SK-N-SH (cell line): Measurements from ENCODE around the gene RNU1-3. TPM values are rescaled to one million over a fixed set of nuclear protein-coding genes. Genes with fewer than 3 reads are reported as not detected.
"Not testable (repeated sequence)": the region's sequence is repeated elsewhere in the genome, so short reads cannot be mapped to it uniquely, and the experiment has no call there.

Source experiments
- CTCF ChIA-PET: fragments of 300-600, 350-600 bp; formaldehyde crosslinking; extraction: SDS; loops from one replicate; lab custom pipeline; 2021; lab: Yijun Ruan, JAX
- POLR2A ChIA-PET: fragments of 350-600 bp; sonication (Branson Sonifier 250); formaldehyde crosslinking; extraction: SDS; loops from one replicate; lab custom pipeline; 2020; ENCODE audit warnings: antibody characterized with exemption, inconsistent platforms; lab: Yijun Ruan, JAX
- DNase-seq: peaks from one replicate; pipeline ENCODE4 v3.0.0; 2012
- H2AFZ ChIP-seq: fragments of 200-600 bp; sonication (generic); 2 replicates; pipeline ENCODE4 v1.8.1; 2016; ENCODE audit warnings: antibody characterized with exemption, mild to moderate bottlenecking, low read depth
- H3F3A ChIP-seq: fragments of 200-600 bp; sonication (generic); replicated peaks from 2 replicates; pipeline ENCODE3; 2016; ENCODE audit warnings: antibody characterized with exemption, mild to moderate bottlenecking; ENCODE audit not compliant: insufficient read depth
- H3K27ac ChIP-seq, 2 experiments: fragments of 200-500 bp in 1 of 2; fragments of 200-600 bp in 1 of 2; sonication (Bioruptor generic) in 1 of 2; sonication (generic), shearing (Covaris generic) in 1 of 2; 2 replicates each; pipeline versions ENCODE4 v1.5.1 to v1.6.1; 2014 to 2016; ENCODE audit warnings: low read depth in 2 of 2, inconsistent platforms in 1 of 2, low read length in 1 of 2, mild to moderate bottlenecking in 1 of 2, mixed read lengths in 1 of 2
- H3K27me3 ChIP-seq: fragments of 200-600 bp; sonication (generic), shearing (Covaris generic); 2 replicates; pipeline ENCODE4 v1.6.1; 2016; ENCODE audit warnings: mixed run types; ENCODE audit not compliant: insufficient read depth
- H3K36me3 ChIP-seq, 2 experiments: fragments of 200-500 bp in 1 of 2; fragments of 200-600 bp in 1 of 2; sonication (Bioruptor generic) in 1 of 2; sonication (generic) in 1 of 2; replicated peaks in 1 of 2; 2 replicates each; pipeline versions ENCODE3 to v1.5.1; 2014 to 2016; ENCODE audit warnings: low read length in 1 of 2, mild to moderate bottlenecking in 1 of 2; ENCODE audit not compliant: insufficient read depth in 2 of 2, control insufficient read depth in 1 of 2
- H3K4me1 ChIP-seq, 2 experiments: fragments of 200-500 bp in 1 of 2; fragments of 200-600 bp in 1 of 2; sonication (Bioruptor generic) in 1 of 2; sonication (generic), shearing (Covaris generic) in 1 of 2; 2 replicates each; pipeline versions ENCODE4 v1.5.1 to v1.6.1; 2014 to 2016; ENCODE audit warnings: low read depth in 1 of 2, low read length in 1 of 2, mixed run types in 1 of 2; ENCODE audit not compliant: insufficient read depth in 2 of 2, control insufficient read depth in 1 of 2
- H3K4me2 ChIP-seq: fragments of 200-600 bp; sonication (generic), shearing (Covaris generic); 2 replicates; pipeline ENCODE4 v1.6.1; 2017; ENCODE audit warnings: mixed run types
- H3K4me3 ChIP-seq, 2 experiments: fragments of 200-500 bp in 1 of 2; fragments of 200-600 bp in 1 of 2; sonication (Bioruptor generic) in 1 of 2; sonication (generic), shearing (Covaris generic) in 1 of 2; 2 replicates each; pipeline versions ENCODE4 v1.5.1 to v1.8.1; 2014 to 2016; ENCODE audit warnings: low read depth in 2 of 2, inconsistent platforms in 1 of 2, low read length in 1 of 2, mild to moderate bottlenecking in 1 of 2, mixed read lengths in 1 of 2, moderate library complexity in 1 of 2
- H3K79me2 ChIP-seq: fragments of 200-600 bp; sonication (generic); 2 replicates; pipeline ENCODE4 v1.8.1; 2017; ENCODE audit warnings: mild to moderate bottlenecking; ENCODE audit not compliant: insufficient read depth
- H3K9ac ChIP-seq: fragments of 200-600 bp; sonication (generic); 2 replicates; pipeline ENCODE4 v1.6.1; 2017; ENCODE audit warnings: mixed run types
- H3K9me2 ChIP-seq: fragments of 200-600 bp; sonication (generic); 2 replicates; pipeline ENCODE4 v1.6.1; 2017; ENCODE audit warnings: mixed run types
- H3K9me3 ChIP-seq: fragments of 200-600 bp; sonication (generic); 2 replicates; pipeline ENCODE4 v1.6.1; 2017; ENCODE audit warnings: mixed run types, mild to moderate bottlenecking, moderate library complexity
- H4K20me1 ChIP-seq: fragments of 200-600 bp; sonication (generic); 2 replicates; pipeline ENCODE4 v1.6.1; 2017; ENCODE audit warnings: mild to moderate bottlenecking, mixed run types; ENCODE audit not compliant: insufficient read depth
- CHD2 ChIP-seq: fragments of 150-350 bp; IDR thresholded peaks from 2 replicates; pipeline ENCODE4 v1.6.1; 2018; ENCODE audit warnings: low read length; ENCODE audit not compliant: partially characterized antibody
- ELF1 ChIP-seq: IDR thresholded peaks from 2 replicates; pipeline ENCODE4 v1.4.0; 2012
- EP300 ChIP-seq, 2 experiments: IDR thresholded peaks; 2 replicates each; pipeline versions ENCODE4 v1.4.0 to v1.6.1; 2012; ENCODE audit warnings: borderline replicate concordance in 1 of 2, low read depth in 1 of 2, low read length in 1 of 2
- FOXJ3 ChIP-seq: sonication (generic); formaldehyde crosslinking; IDR thresholded peaks from 2 replicates; pipeline ENCODE4 v1.5.1; 2020; ENCODE audit warnings: mild to moderate bottlenecking, missing genetic modification reagents
- GABPA ChIP-seq: IDR thresholded peaks from 2 replicates; pipeline ENCODE4 v1.4.0; 2012; ENCODE audit warnings: low read depth, mild to moderate bottlenecking
- MXI1 ChIP-seq: IDR thresholded peaks from 2 replicates; pipeline ENCODE4 v1.6.1; 2012; ENCODE audit warnings: mild to moderate bottlenecking, low read depth, low read length, improper control_type of control experiment
- NRF1 ChIP-seq: IDR thresholded peaks from 2 replicates; pipeline ENCODE4 v1.6.1; 2012; ENCODE audit warnings: low read depth, mild to moderate bottlenecking, low read length
- POLR2AphosphoS5 ChIP-seq: IDR thresholded peaks from 2 replicates; pipeline ENCODE4 v1.6.1; 2012; ENCODE audit warnings: low read depth, low read length
- RAD21 ChIP-seq: IDR thresholded peaks from 2 replicates; pipeline ENCODE4 v1.6.1; 2012; ENCODE audit warnings: mild to moderate bottlenecking, low read length
- REST ChIP-seq: IDR thresholded peaks from 2 replicates; pipeline ENCODE4 v1.6.1; 2012; ENCODE audit warnings: mild to moderate bottlenecking, low read depth, low read length, moderate library complexity
- SIN3A ChIP-seq: IDR thresholded peaks from 2 replicates; pipeline ENCODE4 v1.6.1; 2012; ENCODE audit warnings: low read depth, mild to moderate bottlenecking, low read length, moderate library complexity, borderline replicate concordance
- SMC3 ChIP-seq: IDR thresholded peaks from 2 replicates; pipeline ENCODE4 v1.6.1; 2012; ENCODE audit warnings: low read depth, low read length, improper control_type of control experiment
- TAF1 ChIP-seq: IDR thresholded peaks from 2 replicates; pipeline ENCODE4 v1.6.1; 2012; ENCODE audit warnings: low read depth, mild to moderate bottlenecking, low read length, moderate library complexity, borderline replicate concordance
- YY1 ChIP-seq: IDR thresholded peaks from 2 replicates; pipeline ENCODE4 v1.4.0; 2012; ENCODE audit warnings: low read depth, mild to moderate bottlenecking
- ZBTB33 ChIP-seq: IDR thresholded peaks from 2 replicates; pipeline ENCODE4 v1.4.0; 2012; ENCODE audit warnings: low read depth, borderline replicate concordance
- WGBS: methylation state at CpG from one replicate; pipeline ENCODE4 v1.1.6; 2017; ENCODE audit warnings: low lambda C conversion rate; 5-methylcytosine and 5-hydroxymethylcytosine counted together
- polyA plus RNA-seq, 3 experiments: library from polyadenylated mRNA; depleted of rRNA; stranded (reverse); fragments of >200 nt; gene quantifications; 2 replicates each; pipeline ENCODE4 v1.2.3, GENCODE V29; 2012
- TF ChIP-seq, protein P1 (sequence below): fragments of 200-600 bp; sonication (generic); IDR thresholded peaks from 2 replicates; pipeline ENCODE4 v1.6.1; 2017; ENCODE audit warnings: antibody characterized with exemption, mild to moderate bottlenecking, moderate library complexity

Gene RNU1-3
- polyA plus RNA-seq, 1 of the 3 experiments (the other 2 are of a cell fraction), result not detected

DNA sequence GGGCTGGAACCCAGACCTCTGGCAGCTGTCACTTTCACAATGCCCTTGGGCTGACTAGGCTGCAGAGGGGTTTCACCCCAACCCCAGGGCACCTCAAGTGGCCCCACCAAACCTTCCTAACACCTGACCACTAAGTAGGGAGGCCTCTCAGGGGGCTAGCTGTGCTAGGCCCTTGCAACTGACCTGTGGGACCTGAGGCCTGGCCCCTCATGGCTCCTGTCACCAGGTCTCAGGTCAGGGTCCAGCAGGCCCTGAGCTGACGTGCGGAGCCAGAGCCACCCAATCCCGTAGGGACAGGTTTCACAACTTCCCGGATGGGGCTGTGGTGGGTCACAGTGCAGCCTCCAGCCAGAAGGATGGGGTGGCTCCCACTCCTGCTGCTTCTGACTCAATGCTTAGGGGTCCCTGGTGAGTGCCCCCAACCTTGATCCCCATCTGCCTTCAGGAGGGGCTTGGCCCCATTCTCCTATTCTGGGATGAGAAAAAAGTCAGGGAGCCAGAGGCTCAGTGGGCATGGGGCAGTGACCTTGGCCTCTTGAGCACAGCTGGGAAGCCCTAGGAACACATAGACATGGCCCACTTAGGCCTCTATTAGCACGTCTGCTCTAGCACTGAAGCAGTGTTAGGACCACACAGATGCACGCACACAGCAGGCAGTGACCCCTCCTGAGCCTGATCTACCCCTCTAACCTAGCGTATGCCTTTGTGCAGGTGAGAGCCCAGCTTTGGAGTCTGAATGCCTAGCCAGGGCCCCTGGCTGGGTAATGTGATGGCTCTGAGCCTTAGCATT, 21.3 kb downstream of the RNU1-3 start:
- ChIA-PET CTCF (interaction anchor here (0.7 to 2.6 kb wide), 3 partner anchors 24 to 32 kb away, joined by 3 to 11 read pairs (median 4); partner anchors contain the start of gene NBPF1), POLR2A (interaction anchor here (1.3 to 1.5 kb wide), 2 partner anchors 25 to 132 kb away, joined by 4 read pairs; no protein-coding TSS in a partner anchor)
- H3K4me2 ChIP-seq, result peak overlapping the region; percentile 97
- H3F3A ChIP-seq, H3K36me3 ChIP-seq, H3K9me3 ChIP-seq, H4K20me1 ChIP-seq, H3K9me2 ChIP-seq, H3K27me3 ChIP-seq: not testable (repeated sequence)
- H2AFZ ChIP-seq, result peak overlapping the region; percentile 99
- peaks cover 38% of the 10 kb centered on the region for H3K79me2 ChIP-seq
- 0 out of 2 replicates have a peak, but pooled peaks have one; percentile 4 for TF ChIP-seq NRF1
- DNase-seq, result peak; percentile 52
- H3K27ac ChIP-seq, result peak overlapping the region in 1 of 2 experiments; percentile 91; a peak in 2 of 4 replicates
- peak overlapping the region; percentile 90 for H3K9ac ChIP-seq
- H3K4me3 ChIP-seq, result peak overlapping the region in 1 of 2 experiments; percentile 100; a peak in 1 of 4 replicates
- peaks cover 15 to 25% of the 10 kb centered on the region in 2 experiments; a peak in 2 of 4 replicates for H3K4me1 ChIP-seq
- WGBS, result 96% methylated on average over 7 of the region's 7 CpGs

- peaks cover 15 to 25% of the 10 kb centered on the region in 2 experiments; a peak in 2 of 4 replicates for H3K4me1 ChIP-seq
- H3K27ac ChIP-seq, result peak overlapping the region; percentile 50 to 91
- H3K4me3 ChIP-seq, result peak overlapping the region; percentile 64 to 100
- ChIA-PET POLR2A (interaction anchor here (0.7 to 1.5 kb wide), 4 partner anchors 20 to 131 kb away, joined by 3 to 6 read pairs (median 4); partner anchors contain the start of gene NBPF1), CTCF (interaction anchor here (0.6 to 2.6 kb wide), 8 partner anchors 22 to 239 kb away, joined by 3 to 11 read pairs (median 3); partner anchors contain the start of gene NBPF1)
- H3K27me3 ChIP-seq, H3K9me2 ChIP-seq, H3F3A ChIP-seq, H4K20me1 ChIP-seq, H3K9me3 ChIP-seq, H3K36me3 ChIP-seq: not testable (repeated sequence)
- H2AFZ ChIP-seq, result peak overlapping the region; percentile 99
- peak; percentile 100 for DNase-seq
- H3K79me2 ChIP-seq, result peaks cover 45% of the 10 kb centered on the region
- H3K4me2 ChIP-seq, result peak overlapping the region; percentile 97
- peak overlapping the region; percentile 90 for H3K9ac ChIP-seq
- WGBS, result 15% methylated on average over 61 of the region's 61 CpGs
- TF ChIP-seq NRF1 (peak; percentile 98), TAF1 (peak; percentile 92), FOXJ3 (peak; percentile 81), ELF1 (peak; percentile 81), CHD2 (peak; percentile 98), SMC3 (peak; percentile 33; the same call in 1 of the 2 replicates), EP300 (IDR thresholded peaks at IDR 0.05; ENCODE audit: borderline replicate concordance in 1 of 2, low read depth in 1 of 2, low read length in 1 of 2) (peak in 1 of 2 experiments; percentile 25; a peak in 2 of 4 replicates), REST (peak; percentile 85), GABPA (peak; percentile 83), ZBTB33 (peak; percentile 97), POLR2AphosphoS5 (peak; percentile 97), RAD21 (peak; percentile 46), MXI1 (peak; percentile 95), YY1 (peak; percentile 78), SIN3A (peak; percentile 99)
- TF ChIP-seq, protein P1, sequence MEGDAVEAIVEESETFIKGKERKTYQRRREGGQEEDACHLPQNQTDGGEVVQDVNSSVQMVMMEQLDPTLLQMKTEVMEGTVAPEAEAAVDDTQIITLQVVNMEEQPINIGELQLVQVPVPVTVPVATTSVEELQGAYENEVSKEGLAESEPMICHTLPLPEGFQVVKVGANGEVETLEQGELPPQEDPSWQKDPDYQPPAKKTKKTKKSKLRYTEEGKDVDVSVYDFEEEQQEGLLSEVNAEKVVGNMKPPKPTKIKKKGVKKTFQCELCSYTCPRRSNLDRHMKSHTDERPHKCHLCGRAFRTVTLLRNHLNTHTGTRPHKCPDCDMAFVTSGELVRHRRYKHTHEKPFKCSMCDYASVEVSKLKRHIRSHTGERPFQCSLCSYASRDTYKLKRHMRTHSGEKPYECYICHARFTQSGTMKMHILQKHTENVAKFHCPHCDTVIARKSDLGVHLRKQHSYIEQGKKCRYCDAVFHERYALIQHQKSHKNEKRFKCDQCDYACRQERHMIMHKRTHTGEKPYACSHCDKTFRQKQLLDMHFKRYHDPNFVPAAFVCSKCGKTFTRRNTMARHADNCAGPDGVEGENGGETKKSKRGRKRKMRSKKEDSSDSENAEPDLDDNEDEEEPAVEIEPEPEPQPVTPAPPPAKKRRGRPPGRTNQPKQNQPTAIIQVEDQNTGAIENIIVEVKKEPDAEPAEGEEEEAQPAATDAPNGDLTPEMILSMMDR, result peak; percentile 58
Measured at GRCh38 chr1:16644482-16645270, 22.1 kb downstream of the RNU1-3 start.
